Coronary artery (tissue), 2 donors: ENCODE measurements around the gene MTARC1.

Source experiments
- DNase-seq: peaks from one replicate; pipeline ENCODE4 v3.0.0-alpha.2; 2017; ENCODE audit warnings: low spot score
- H3K27ac ChIP-seq, 2 donors: fragments of 200-600 bp; sonication (generic); one replicate each; pipeline ENCODE4 v1.5.1; 2016 to 2019
- H3K4me3 ChIP-seq: fragments of 200-600 bp; sonication (generic); 2 replicates; pipeline ENCODE4 v1.5.1; 2016; ENCODE audit warnings: mild to moderate bottlenecking, moderate library complexity
- CTCF ChIP-seq: fragments of 200-600 bp; sonication (generic); IDR thresholded peaks from one replicate; pipeline ENCODE4 v1.5.1; 2019; ENCODE audit warnings: antibody characterized with exemption

Gene MTARC1

GRCh38 chr1:220834155-220834870 lies 47.6 kb downstream of the MTARC1 start:
- DNase-seq, result no peak
- no peak for TF ChIP-seq CTCF
- no peak overlapping the region for H3K27ac ChIP-seq
- H3K4me3 ChIP-seq, result no peak overlapping the region
